Lung (tissue), 12 donors: ENCODE data around the gene SLC46A3. TPM values are rescaled to one million over a fixed set of nuclear protein-coding genes. Genes with fewer than 3 reads are reported as not detected.

Experiments used
- ATAC-seq: fragments of 200-7000 bp; cut with Tn5 transposase; one replicate; pipeline ENCODE4 v1.9.1; 2020; ENCODE audit warnings: moderate number of reproducible peaks; ENCODE audit not compliant: insufficient read depth, low FRiP score
- DNase-seq, 3 donors: peaks; one replicate each; pipeline ENCODE4 v3.0.0-alpha.2; 2013 to 2017
- H3K27ac ChIP-seq, 2 donors: one replicate each; pipeline ENCODE4 v1.5.1; 2013; ENCODE audit warnings: mild to moderate bottlenecking in 2 of 2, moderate library complexity in 2 of 2, control low read depth in 1 of 2, inconsistent platforms in 1 of 2, low read depth in 1 of 2, low read length in 1 of 2
- H3K27me3 ChIP-seq, 3 donors: one replicate each; pipeline ENCODE4 v1.5.1; 2013; ENCODE audit warnings: low read length in 2 of 3; ENCODE audit not compliant: control insufficient read depth in 3 of 3, insufficient read depth in 3 of 3
- H3K36me3 ChIP-seq, 4 donors: one replicate each; pipeline ENCODE4 v1.5.1; 2013; ENCODE audit warnings: low read length in 4 of 4, mild to moderate bottlenecking in 1 of 4, moderate library complexity in 1 of 4; ENCODE audit not compliant: control insufficient read depth in 4 of 4, insufficient read depth in 4 of 4
- H3K4me1 ChIP-seq, 5 donors: one replicate each; pipeline ENCODE4 v1.5.1; 2013; ENCODE audit warnings: low read length in 5 of 5, mild to moderate bottlenecking in 2 of 5, moderate library complexity in 1 of 5; ENCODE audit not compliant: control insufficient read depth in 5 of 5, insufficient read depth in 5 of 5
- H3K4me3 ChIP-seq: one replicate; pipeline ENCODE4 v1.5.1; 2013; ENCODE audit warnings: mild to moderate bottlenecking, control low read depth, moderate library complexity
- H3K9ac ChIP-seq, 2 donors: one replicate each; pipeline ENCODE4 v1.5.1; 2013; ENCODE audit warnings: low read length in 2 of 2, control low read depth in 1 of 2; ENCODE audit not compliant: insufficient read depth in 1 of 2
- H3K9me3 ChIP-seq, 4 donors: one replicate each; pipeline ENCODE4 v1.5.1; 2013; ENCODE audit warnings: low read length in 3 of 4, mild to moderate bottlenecking in 1 of 4, moderate library complexity in 1 of 4; ENCODE audit not compliant: control insufficient read depth in 4 of 4, insufficient read depth in 3 of 4
- CTCF ChIP-seq: IDR thresholded peaks from 2 replicates; pipeline ENCODE4 v1.5.1; 2012; ENCODE audit warnings: mild to moderate bottlenecking; ENCODE audit errors: control extremely low read depth, extremely low read depth
- WGBS, 2 donors: extraction: QIAGEN DNeasy Blood & Tissue Kit; methylation state at CpG; one replicate each; pipeline ENCODE4 v1.1.7; 2013; 5-methylcytosine and 5-hydroxymethylcytosine counted together
- polyA plus RNA-seq, 2 donors: library from polyadenylated mRNA; stranded (reverse); fragments of 200-250 nt; gene quantifications; one replicate each; pipeline ENCODE4 v1.2.1, GENCODE V29; 2013
- total RNA-seq, 2 donors: library from RNA; depleted of rRNA in 1 of 2; stranded (reverse); fragments of >200 nt in 1 of 2; gene quantifications; one replicate each; pipeline ENCODE4 v1.2.1, GENCODE V29; 2014 to 2021
- donor health status: control.
- donor health status: control.
- donor health status: Bipolar disorder and iron deficiency.
- donor health status: healthy.
- donor health status: DM: yes; HTN: yes; CAD: no.

The SLC46A3 gene
- total and polyA plus RNA-seq, 4 donors, result 6.9 to 10.9 (median 8.9) TPM

GRCh38 chr13:28753208-28753892 is 34.6 kb upstream of the SLC46A3 start:
- TF ChIP-seq CTCF, result no peak
- no peak overlapping the region for H3K27ac ChIP-seq
- DNase-seq, result peak; percentile 31 to 66 (median 41)

GRCh38 chr13:28751175-28751960 is 32.6 kb upstream of the SLC46A3 start:
- H3K36me3 ChIP-seq, result no peaks in the 10 kb centered on the region
- H3K27ac ChIP-seq, result no peak overlapping the region
- no peaks in the 10 kb centered on the region for H3K27me3 ChIP-seq
- H3K9ac ChIP-seq, result no peak overlapping the region
- peaks cover 0 to 9% (median 0%) of the 10 kb centered on the region in 5 donors for H3K4me1 ChIP-seq
- no peak for TF ChIP-seq CTCF
- DNase-seq (no peak), ATAC-seq (no peak)
- no peaks in the 10 kb centered on the region for H3K9me3 ChIP-seq
- peak overlapping the region; percentile 21 for H3K4me3 ChIP-seq
- 50 to 58% methylated on average over 7 of the region's 7 CpGs for WGBS, 2 donors

More at GRCh38 chr13:28753208-28753892, 34.6 kb upstream of the SLC46A3 start:
- Histone ChIP-seq H3K27me3 (no peaks in the 10 kb centered on the region), H3K36me3 (no peaks in the 10 kb centered on the region), H3K9me3 (peaks cover 0 to 3% (median 1%) of the 10 kb centered on the region in 4 donors), H3K4me1 (peaks cover 0 to 9% (median 0%) of the 10 kb centered on the region in 5 donors), H3K4me3 (no peak overlapping the region), H3K9ac (no peak overlapping the region)
- WGBS, 2 donors, result 56 to 60% methylated on average over 5 of the region's 5 CpGs
- ATAC-seq, result peak; percentile 79

GRCh38 chr13:28750187-28751045 is 31.6 kb upstream of the SLC46A3 start:
- peaks cover 0 to 9% (median 0%) of the 10 kb centered on the region in 5 donors for H3K4me1 ChIP-seq
- H3K4me3 ChIP-seq, result no peak overlapping the region
- no peaks in the 10 kb centered on the region for H3K36me3 ChIP-seq
- ATAC-seq (no peak), DNase-seq (no peak)
- no peaks in the 10 kb centered on the region for H3K27me3 ChIP-seq
- WGBS, 2 donors, result 53 to 82% methylated on average over 5 of the region's 5 CpGs
- no peak for TF ChIP-seq CTCF
- H3K27ac ChIP-seq, result no peak overlapping the region
- H3K9me3 ChIP-seq, result no peaks in the 10 kb centered on the region
- no peak overlapping the region for H3K9ac ChIP-seq
